ENCODE measurements around the gene CHD6. TPM values are rescaled to one million over a fixed set of nuclear protein-coding genes. Genes with fewer than 3 reads are reported as not detected.
A peak's percentile ranks its signal among the peaks of the same experiment; 100 is the strongest.

Gene CHD6
- total RNA-seq, 1 donor from 2014 or later = 42.4 TPM

DNA sequence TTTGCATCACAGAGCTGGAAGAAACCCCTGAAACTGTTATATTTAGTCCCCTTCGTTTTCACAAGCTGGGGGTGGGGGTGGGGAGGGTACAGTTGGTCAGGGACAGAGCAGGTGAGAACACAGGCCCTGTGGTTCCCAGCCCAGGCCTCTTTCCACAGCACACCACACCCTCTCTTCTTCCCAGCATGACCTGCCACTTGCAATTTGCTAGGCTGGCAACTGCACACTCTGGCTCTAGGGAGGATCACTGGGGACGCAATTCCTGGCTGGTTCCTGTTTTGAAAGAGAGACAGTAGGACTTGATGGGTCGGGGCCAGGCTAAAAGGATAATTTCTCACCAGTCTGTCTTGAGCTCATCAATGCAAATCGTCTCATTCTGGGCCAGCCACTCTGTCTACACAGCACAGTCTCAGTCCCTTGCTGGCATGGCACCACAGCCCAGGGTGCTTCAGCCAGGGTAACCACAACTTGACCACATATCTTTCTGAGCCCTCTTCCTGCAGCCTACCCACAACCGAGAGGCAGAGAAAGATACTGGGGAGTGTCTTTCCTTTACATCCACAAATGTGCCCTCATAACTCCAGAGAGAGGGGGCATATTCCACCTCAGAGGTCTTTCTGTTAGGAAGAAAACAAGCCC, 209.9 kb downstream of the CHD6 start:
- DNase-seq (ENCODE audit: low spot score in 2 of 2) = no peak
- no peak for FAIRE-seq

DNA sequence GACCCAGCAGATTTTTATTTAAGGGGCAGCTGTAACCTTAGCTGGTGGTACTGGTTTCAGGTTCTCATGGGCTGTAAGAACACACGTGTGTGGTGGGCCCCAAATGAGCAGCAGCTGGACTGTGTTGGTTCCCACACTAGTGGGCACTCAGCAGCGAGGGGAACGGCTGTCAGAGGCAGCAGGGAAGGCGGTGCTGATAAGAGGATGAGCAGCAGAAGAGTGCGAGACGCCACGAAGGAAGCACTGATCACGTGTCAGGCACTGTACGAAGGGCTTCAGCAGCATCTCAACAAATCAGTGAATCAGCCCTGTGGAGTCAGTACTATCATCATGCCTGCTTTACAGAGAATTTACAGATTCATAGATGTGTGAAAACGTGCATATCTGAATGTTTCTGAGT, 210.6 kb downstream of the CHD6 start:
- DNase-seq (ENCODE audit: low spot score in 2 of 2) (no peak), FAIRE-seq (no peak)

DNA sequence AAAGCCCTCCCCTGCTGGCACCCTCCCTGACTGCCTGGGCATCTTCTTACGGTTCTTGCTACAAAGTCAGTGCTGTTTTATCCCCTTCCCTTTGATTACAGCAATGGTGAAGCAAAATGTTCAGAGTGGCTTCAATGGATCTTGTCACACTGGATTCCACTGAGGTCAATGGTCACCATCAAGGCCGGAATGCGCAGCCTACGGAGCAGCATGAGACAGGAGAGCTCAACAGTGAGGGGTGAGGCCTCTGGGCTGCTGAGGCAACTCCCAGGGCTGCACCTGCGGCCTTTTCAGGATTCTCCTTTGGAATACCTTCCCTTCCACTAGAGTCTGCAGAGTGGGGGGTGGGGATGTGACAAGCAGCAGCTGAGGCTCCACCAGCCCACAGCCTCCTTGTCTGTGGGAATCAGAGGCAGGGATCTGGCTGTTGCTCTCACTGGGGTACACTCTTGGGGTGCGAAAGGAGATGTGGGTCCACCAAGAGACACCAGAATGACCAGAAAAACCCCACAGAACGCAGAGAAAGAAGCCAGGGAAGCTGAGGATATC, 211.2 kb downstream of the CHD6 start:
- no peak for FAIRE-seq
- DNase-seq (ENCODE audit: low spot score in 2 of 2) = no peak

GRCh38 chr20:41406353-41406752, 211.8 kb downstream of the CHD6 start:
- DNase-seq (ENCODE audit: low spot score in 2 of 2) = no peak
- no peak for FAIRE-seq

GRCh38 chr20:41405436-41405835, 212.7 kb downstream of the CHD6 start:
- DNase-seq (ENCODE audit: low spot score in 2 of 2) = no peak
- FAIRE-seq = no peak

GRCh38 chr20:41403604-41404003, 214.6 kb downstream of the CHD6 start:
- FAIRE-seq (no peak), DNase-seq (ENCODE audit: low spot score in 2 of 2) (no peak)

DNA sequence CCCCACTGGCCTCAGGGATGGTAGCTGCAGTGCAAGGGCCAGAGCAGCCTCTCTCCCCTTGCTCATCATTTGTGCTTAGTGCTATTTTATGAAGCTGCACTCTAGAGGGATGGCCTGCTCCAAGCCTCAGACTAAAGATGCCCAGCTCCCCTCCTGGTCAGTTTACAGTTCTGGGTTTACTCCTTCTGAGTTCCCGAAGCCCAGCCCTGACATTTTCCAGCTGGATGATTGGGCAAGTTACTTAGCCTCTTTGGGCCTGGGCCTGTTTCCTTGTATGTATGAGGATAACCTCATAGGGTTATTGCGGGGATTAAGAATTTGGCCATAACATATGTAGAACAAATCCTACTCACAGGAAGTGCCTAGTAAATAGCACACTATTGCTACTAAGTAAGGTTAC, 219.8 kb downstream of the CHD6 start:
- FAIRE-seq (no peak), DNase-seq (ENCODE audit: low spot score in 2 of 2) (no peak)

- FAIRE-seq (no peak), DNase-seq (ENCODE audit: low spot score in 2 of 2) (no peak)
These were observed 222.2 kb downstream of the CHD6 start for GRCh38 chr20:41395667-41396664.

- FAIRE-seq (no peak), DNase-seq (ENCODE audit: low spot score in 2 of 2) (no peak)
These were observed 223.1 kb downstream of the CHD6 start for GRCh38 chr20:41394931-41395666.

DNA sequence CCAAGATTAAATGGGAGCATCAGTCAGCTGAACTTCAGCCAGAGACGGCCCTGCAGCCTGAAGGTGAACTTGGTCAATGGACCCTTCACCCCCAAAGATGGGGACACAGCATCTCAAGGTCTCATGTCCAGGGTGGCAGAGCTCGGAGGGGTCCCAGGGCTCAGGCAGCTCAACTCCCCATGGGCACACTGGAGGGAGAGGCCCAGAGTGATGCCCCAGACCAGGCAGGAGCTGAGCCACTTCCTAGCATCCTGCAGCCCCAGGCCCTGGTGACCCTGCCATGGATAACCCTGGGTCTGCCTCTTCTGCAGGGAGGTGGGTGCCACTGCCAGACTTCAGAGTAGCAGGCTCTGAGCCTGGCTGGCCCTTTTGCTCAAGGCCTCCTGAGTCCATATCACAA, 224.1 kb downstream of the CHD6 start:
- DNase-seq (ENCODE audit: low spot score in 2 of 2) (no peak), FAIRE-seq (no peak)

- FAIRE-seq = no peak
These were observed 224.5 kb downstream of the CHD6 start for GRCh38 chr20:41393705-41394066.

DNA sequence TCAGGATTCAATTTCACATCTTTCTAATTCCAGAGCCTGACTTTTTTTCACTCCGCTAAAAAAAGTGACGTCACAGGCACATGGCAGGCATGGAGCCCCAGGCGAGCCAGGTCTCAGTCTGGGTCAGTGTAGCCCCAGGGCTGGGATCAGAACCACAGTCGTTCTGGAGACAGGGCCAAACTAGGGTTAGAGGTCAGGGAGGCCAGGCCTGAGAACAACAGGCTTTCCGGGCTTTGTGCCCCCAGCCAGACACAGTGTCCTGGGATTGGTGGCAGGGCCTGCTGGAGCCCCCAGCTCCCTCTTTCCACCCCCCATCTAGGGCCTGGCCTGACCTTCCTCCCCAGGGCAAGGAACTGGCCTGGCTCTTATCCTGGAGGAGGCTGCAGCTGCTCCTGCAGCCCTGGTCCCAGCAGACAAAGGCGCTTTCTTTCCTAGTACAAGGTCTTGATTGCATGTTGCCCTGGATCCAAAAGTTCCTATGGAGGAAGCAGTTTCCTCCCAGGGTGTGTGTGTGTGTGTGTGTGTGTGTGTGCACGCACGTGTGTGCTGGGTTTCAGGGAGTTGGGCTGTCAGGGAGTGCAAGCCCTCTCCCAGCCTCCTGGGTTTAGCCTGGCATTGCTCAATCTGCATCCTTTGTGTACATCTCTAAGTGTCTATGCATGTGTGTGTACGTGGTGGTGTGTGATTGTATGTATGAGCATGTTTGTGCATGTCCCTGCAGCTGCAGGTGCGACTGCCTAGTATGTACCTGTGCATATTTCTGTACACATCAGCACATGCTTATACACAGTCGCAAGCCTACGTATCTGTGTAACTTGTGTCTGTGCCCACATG, 225.1 kb downstream of the CHD6 start:
- FAIRE-seq = no peak
- peak in 1 of 2 donors; percentile 37 for DNase-seq (ENCODE audit: low spot score in 2 of 2)

More at GRCh38 chr20:41393705-41394066, 224.5 kb downstream of the CHD6 start:
- no peak for DNase-seq (ENCODE audit: low spot score in 2 of 2)

DNA sequence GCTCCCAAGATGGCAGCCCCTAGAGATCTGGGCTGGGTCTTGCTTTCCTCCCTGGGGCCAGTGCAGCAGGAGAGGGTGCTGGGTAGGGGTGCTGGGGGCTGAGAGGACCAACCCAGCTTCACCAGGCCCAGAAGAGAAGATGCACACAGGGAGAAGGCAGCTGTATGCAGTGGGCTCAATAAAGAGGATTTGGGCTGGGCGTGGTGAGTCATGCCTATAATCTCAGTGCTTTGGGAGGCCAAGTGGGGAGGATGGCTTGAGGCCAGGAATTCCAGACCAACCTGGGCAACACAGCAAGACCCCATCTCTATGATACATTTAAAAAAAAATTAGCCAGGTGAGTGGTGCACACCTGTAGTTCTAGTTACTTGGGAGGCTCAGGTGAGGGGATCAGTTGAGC, 225.9 kb downstream of the CHD6 start:
- FAIRE-seq (no peak), DNase-seq (ENCODE audit: low spot score in 2 of 2) (no peak)

DNA sequence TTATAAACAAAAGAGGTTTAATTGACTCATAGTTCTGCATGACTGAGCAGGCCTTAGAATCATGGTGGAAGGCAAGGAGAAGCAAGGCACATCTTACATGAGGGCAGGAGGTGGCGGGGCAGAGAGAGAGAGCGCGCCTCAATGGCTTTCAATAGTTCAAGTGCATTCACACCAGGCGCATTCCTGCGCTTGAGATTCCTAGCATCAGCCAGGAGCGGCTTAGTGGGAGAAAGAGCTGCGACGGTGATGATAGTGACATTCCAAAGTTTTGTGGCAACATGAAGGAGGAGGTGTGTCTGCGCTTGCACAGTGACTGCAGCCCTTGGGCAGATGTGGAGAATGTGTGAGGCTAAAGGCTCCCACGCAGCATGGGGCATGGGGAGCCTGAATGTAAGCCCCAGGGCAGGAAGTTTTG, 226.6 kb downstream of the CHD6 start:
- FAIRE-seq (no peak), DNase-seq (ENCODE audit: low spot score in 2 of 2) (no peak)

GRCh38 chr20:41390889-41391288, 227.3 kb downstream of the CHD6 start:
- no peak for DNase-seq (ENCODE audit: low spot score in 2 of 2)
- FAIRE-seq = no peak

DNA sequence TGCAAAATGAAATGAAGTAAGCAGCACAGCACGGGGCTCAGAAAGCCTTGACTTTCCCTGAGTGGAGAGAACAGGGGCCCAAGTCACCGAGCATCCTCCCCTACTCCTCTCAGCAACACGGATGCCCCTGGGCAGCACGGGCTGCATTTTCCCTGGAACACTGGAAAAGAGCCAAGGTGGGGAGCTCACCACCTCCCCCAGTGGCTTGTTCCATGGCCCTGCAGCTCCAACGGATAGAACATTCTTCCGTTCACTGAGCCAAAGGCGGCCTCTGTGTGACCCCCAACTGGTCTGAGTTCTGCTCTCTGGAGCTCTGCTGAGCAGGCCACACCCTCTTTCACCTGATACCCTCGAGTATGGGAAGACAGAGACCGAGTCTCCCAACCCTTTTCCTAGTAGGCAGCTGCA, 230.7 kb downstream of the CHD6 start:
- no peak for FAIRE-seq
- no peak for DNase-seq (ENCODE audit: low spot score in 2 of 2)

GRCh38 chr20:41386502-41387427, 231.4 kb downstream of the CHD6 start:
- FAIRE-seq (no peak), DNase-seq (ENCODE audit: low spot score in 2 of 2) (no peak)

GRCh38 chr20:41382791-41383305, 235.3 kb downstream of the CHD6 start:
- FAIRE-seq (no peak), DNase-seq (ENCODE audit: low spot score in 2 of 2) (no peak)

All from frontal cortex (tissue), 4 donors.